Measurements from ENCODE around the gene ST3GAL3.

DNA sequence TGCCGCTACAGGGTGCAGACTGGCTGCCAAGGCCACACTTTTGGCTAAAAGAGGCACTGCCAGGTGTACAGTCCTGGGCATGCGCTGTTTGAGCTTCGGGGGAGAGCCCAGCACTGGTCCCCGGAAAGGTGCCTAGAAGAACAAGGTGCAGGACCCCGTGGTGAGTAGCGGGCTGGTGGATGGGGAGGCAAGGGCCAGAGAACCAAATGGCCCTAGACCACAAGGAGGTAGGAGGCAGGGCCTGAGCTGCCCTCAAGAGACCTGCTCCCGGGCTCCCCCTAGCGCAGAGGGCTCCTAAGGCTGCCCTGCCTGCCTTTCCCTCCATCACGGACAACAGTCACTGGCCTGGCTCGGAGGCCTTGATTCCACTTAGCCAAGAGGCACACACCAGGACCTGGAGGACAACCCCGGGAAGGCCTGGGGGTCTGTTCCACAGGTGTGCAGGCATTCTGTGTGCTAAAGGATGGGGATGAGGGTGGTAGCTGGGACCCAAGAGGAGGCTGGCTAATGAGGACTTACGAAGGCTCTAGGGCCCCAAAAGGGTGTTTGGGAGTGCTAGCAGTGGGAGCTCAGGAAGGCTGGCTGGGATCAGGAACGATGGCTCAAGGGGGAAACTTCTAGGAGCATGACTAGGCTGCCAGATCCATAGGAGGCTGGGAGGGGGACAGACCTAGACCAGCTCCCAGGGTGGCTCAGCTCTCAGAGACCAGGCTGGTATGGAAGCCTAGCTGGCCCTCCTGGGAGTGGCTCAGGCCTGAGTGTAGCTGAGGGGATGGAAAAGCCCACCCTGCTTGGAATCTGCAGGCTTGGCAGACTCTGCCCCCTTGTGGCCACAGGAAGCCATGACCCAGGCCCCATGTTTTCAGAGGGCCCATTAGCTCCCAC is 227.0 kb downstream of the ST3GAL3 start:
- TF ChIP-seq CEBPB (IDR thresholded peaks at IDR 0.05; ENCODE audit: borderline replicate concordance, low read depth, low read length) (no peak), ZNF672 (CRISPR knock-in tag; IDR thresholded peaks at IDR 0.05) (no peak), YY1 (IDR thresholded peaks at IDR 0.05; ENCODE audit: insufficient read depth, insufficient replicate concordance, low read depth, low read length) (peak; percentile 20), POLR2A (IDR thresholded peaks at IDR 0.05; ENCODE audit: insufficient read depth in 1 of 2, low read depth in 2 of 2, low read length in 2 of 2) (no peak), ATF1 (CRISPR knock-in tag; IDR thresholded peaks at IDR 0.05) (no peak), ZNF350 (CRISPR knock-in tag; IDR thresholded peaks at IDR 0.05; ENCODE audit: borderline replicate concordance, low read depth) (peak; percentile 24; the same call in 1 of the 2 replicates), RAD21 (CRISPR knock-in tag; IDR thresholded peaks at IDR 0.05) (peak; percentile 75), RBM39 (IDR thresholded peaks at IDR 0.05; ENCODE audit: low read depth, low read length, poor library complexity, severe bottlenecking) (no peak), HOXA3 (CRISPR knock-in tag; IDR thresholded peaks at IDR 0.05) (0 out of 2 replicates have a peak, but pooled peaks have one; percentile 18), MAX (IDR thresholded peaks at IDR 0.05) (0 out of 2 replicates have a peak, but pooled peaks have one; percentile 15)
- TF ChIP-seq, protein P1, sequence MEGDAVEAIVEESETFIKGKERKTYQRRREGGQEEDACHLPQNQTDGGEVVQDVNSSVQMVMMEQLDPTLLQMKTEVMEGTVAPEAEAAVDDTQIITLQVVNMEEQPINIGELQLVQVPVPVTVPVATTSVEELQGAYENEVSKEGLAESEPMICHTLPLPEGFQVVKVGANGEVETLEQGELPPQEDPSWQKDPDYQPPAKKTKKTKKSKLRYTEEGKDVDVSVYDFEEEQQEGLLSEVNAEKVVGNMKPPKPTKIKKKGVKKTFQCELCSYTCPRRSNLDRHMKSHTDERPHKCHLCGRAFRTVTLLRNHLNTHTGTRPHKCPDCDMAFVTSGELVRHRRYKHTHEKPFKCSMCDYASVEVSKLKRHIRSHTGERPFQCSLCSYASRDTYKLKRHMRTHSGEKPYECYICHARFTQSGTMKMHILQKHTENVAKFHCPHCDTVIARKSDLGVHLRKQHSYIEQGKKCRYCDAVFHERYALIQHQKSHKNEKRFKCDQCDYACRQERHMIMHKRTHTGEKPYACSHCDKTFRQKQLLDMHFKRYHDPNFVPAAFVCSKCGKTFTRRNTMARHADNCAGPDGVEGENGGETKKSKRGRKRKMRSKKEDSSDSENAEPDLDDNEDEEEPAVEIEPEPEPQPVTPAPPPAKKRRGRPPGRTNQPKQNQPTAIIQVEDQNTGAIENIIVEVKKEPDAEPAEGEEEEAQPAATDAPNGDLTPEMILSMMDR (CRISPR knock-in tag; IDR thresholded peaks at IDR 0.05) = peak; percentile 91

All from HepG2 (cell line).